ENCODE data around the gene OR51B4. TPM values are rescaled to one million over a fixed set of nuclear protein-coding genes. Genes with fewer than 3 reads are reported as not detected.
"Not testable (repeated sequence)": the region's sequence is repeated elsewhere in the genome, so short reads cannot be mapped to it uniquely, and the experiment has no call there.

The OR51B4 gene
- polyA plus RNA-seq, 4 donors = not detected

DNA sequence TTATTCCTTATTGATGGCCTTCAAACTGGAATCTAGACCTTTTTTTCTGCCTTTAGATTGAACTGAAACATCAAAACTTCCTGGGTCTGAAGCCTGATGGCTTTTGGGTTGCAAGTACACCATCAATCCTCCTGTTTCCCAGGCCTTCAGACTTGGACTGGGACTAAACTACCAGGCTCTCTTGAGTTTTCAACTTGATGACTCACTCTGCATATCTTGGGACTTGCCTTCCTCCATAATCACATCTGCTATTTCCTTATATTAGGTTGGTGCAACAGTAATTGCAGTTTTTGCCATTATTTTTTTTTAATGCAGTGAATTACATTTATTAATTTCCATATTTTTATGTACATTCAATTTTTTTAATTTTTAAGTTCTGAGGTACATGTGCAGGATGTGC, 34.6 kb upstream of the OR51B4 start:
- DNase-seq = no peak
- H3K4me3 ChIP-seq (ENCODE audit: low read depth in 1 of 3, low read length in 3 of 3) = no peak overlapping the region
- H3K36me3 ChIP-seq (ENCODE audit: control insufficient read depth in 3 of 3, insufficient read depth in 2 of 3, low read depth in 1 of 3, low read length in 3 of 3) = no peaks in the 10 kb centered on the region
- H3K27ac ChIP-seq (ENCODE audit: low read depth in 1 of 3, low read length in 2 of 3) = no peak overlapping the region
- FAIRE-seq = no peak
- H3K27me3 ChIP-seq (ENCODE audit: control insufficient read depth in 3 of 3, insufficient read depth in 3 of 3, low read length in 3 of 3) = no peaks in the 10 kb centered on the region
- H3K9me3 ChIP-seq (ENCODE audit: control insufficient read depth in 2 of 2, insufficient read depth in 1 of 2, low read depth in 1 of 2, low read length in 1 of 2) = no peaks in the 10 kb centered on the region
- no peaks in the 10 kb centered on the region for H3K4me1 ChIP-seq (ENCODE audit: control insufficient read depth in 3 of 3, insufficient read depth in 2 of 3, low read depth in 1 of 3, low read length in 2 of 3)

DNA sequence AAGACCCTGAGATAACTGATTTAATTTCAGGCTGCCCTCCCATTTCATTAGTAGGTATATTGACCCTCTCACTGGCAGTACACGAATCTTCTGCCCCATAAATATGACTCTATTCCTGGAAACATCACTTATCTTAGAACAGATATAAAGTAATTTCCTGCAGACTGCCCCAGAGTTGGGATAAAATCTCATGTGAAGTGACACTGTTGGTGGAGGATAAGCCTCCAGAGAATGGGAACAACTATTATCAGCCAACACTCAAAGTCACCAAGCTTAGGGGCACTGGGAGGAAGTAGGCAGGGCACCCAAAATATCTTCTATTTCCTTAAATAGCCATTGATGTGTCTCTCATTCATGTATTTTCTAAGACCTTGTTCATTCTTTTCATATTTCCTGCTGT, 33.4 kb upstream of the OR51B4 start:
- no peak overlapping the region for H3K27ac ChIP-seq (ENCODE audit: low read depth in 1 of 3, low read length in 2 of 3)
- H3K27me3 ChIP-seq (ENCODE audit: control insufficient read depth in 3 of 3, insufficient read depth in 3 of 3, low read length in 3 of 3) = no peaks in the 10 kb centered on the region
- no peak overlapping the region for H3K4me3 ChIP-seq (ENCODE audit: low read depth in 1 of 3, low read length in 3 of 3)
- FAIRE-seq (no peak), DNase-seq (no peak)
- no peaks in the 10 kb centered on the region for H3K9me3 ChIP-seq (ENCODE audit: control insufficient read depth in 2 of 2, insufficient read depth in 1 of 2, low read depth in 1 of 2, low read length in 1 of 2)
- H3K36me3 ChIP-seq (ENCODE audit: control insufficient read depth in 3 of 3, insufficient read depth in 2 of 3, low read depth in 1 of 3, low read length in 3 of 3) = no peaks in the 10 kb centered on the region
- 29 to 35% (median 33%) methylated on average over 1 of the region's 1 CpG for WGBS, 3 donors
- no peaks in the 10 kb centered on the region for H3K4me1 ChIP-seq (ENCODE audit: control insufficient read depth in 3 of 3, insufficient read depth in 2 of 3, low read depth in 1 of 3, low read length in 2 of 3)

DNA sequence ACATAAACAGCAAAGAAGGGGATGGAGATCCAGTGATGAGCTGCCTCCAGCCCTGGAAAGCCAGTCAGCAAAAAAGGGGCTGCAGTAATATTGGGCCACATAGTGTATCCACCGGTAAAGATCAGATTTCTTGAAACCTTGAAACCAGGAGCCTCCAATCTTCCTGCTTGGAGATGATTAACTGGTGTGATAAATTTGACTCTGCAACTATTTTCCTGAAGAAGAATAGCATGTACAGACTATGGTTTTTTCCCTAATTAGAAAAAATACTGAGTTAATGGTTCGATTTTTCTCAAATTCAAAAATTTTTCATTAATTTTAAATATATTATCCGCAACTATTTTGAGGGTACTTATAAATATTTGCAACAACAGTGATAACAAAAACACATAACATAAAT, 22.5 kb upstream of the OR51B4 start, which contains the start of gene OR51B2:
OR51B2 (minus strand) TSS at position 101 of the 400 bp plus-strand sequence; CDS start at position 101, 0 bp downstream.
- Histone ChIP-seq H3K27ac (ENCODE audit: low read depth in 1 of 3, low read length in 2 of 3) (no peak within 1 kb of the TSS), H3K4me1 (ENCODE audit: control insufficient read depth in 3 of 3, insufficient read depth in 2 of 3, low read depth in 1 of 3, low read length in 2 of 3) (no peaks in the 10 kb centered on the region), H3K4me3 (ENCODE audit: low read depth in 1 of 3, low read length in 3 of 3) (no peak within 1 kb of the TSS), H3K27me3 (ENCODE audit: control insufficient read depth in 3 of 3, insufficient read depth in 3 of 3, low read length in 3 of 3) (no peaks in the 10 kb centered on the region), H3K9me3 (ENCODE audit: control insufficient read depth in 2 of 2, insufficient read depth in 1 of 2, low read depth in 1 of 2, low read length in 1 of 2) (no peaks in the 10 kb centered on the region), H3K36me3 (ENCODE audit: control insufficient read depth in 3 of 3, insufficient read depth in 2 of 3, low read depth in 1 of 3, low read length in 3 of 3) (no peaks in the 10 kb centered on the region)
- FAIRE-seq (no peak), DNase-seq (no peak)
- WGBS, 3 donors = 69 to 74% (median 71%) methylated on average over 3 of the region's 3 CpGs

DNA sequence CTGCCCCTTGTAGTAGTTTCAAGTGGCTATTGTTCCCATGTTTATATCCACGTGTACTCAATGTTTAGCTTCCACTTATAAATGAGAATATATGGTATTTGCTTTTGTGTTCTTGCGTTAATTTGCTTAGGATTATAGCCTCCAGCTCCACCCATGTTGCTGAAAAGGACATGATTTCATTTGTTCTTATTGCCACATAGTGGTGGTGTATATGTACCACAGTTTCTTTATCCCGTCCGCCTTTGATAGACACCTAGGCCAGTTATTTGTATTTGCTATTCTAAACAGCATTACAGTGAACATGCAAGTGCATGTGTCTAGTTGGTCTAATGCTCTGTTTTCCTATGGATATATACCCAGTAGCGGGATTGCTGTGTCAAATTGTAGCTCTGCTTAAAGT, 15.5 kb upstream of the OR51B4 start:
- no peak for FAIRE-seq
- Histone ChIP-seq H3K27ac (ENCODE audit: low read depth in 1 of 3, low read length in 2 of 3) (no peak overlapping the region), H3K9me3 (ENCODE audit: control insufficient read depth in 2 of 2, insufficient read depth in 1 of 2, low read depth in 1 of 2, low read length in 1 of 2) (peaks cover 0 to 3% of the 10 kb centered on the region in 2 donors), H3K4me3 (ENCODE audit: low read depth in 1 of 3, low read length in 3 of 3) (no peak overlapping the region), H3K36me3 (ENCODE audit: control insufficient read depth in 3 of 3, insufficient read depth in 2 of 3, low read depth in 1 of 3, low read length in 3 of 3) (no peaks in the 10 kb centered on the region), H3K4me1 (ENCODE audit: control insufficient read depth in 3 of 3, insufficient read depth in 2 of 3, low read depth in 1 of 3, low read length in 2 of 3) (no peaks in the 10 kb centered on the region), H3K27me3 (ENCODE audit: control insufficient read depth in 3 of 3, insufficient read depth in 3 of 3, low read length in 3 of 3) (no peaks in the 10 kb centered on the region)
- no peak for DNase-seq
- 52 to 72% (median 69%) methylated on average over 5 of the region's 5 CpGs for WGBS, 3 donors

DNA sequence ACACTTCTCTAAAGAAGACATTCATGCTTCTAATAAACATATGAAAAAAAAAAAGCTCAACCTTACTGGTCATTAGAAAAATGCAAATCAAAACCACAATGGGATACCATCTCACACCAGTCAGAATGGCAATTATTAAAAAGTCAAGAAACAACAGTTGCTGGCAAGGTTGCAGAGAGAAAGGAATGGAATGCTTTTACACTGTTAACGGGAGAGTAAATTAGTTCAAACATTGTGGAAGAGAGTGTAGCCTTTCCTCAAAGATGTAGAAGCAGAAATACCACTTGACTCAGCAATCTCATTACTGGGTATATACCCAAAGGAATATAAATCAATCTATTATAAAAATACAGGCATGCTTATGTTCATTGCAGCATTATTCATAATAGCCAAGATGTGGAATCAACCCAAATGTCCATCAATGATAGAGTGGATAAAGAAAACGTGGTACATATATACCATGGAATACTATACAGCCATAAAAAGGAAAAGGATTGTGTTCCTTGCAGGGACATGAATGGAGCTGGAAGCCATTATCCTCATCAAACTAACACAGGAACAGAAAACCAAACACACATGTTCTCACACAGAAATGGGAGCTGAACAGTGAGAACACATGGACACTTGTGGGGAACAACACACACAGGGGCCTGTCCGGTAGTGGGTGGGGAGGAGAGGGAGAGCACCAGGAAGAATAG, 11.7 kb upstream of the OR51B4 start:
- not testable (repeated sequence) for H3K27me3 ChIP-seq (ENCODE audit: control insufficient read depth in 3 of 3, insufficient read depth in 3 of 3, low read length in 3 of 3); DNase-seq; H3K27ac ChIP-seq (ENCODE audit: low read depth in 1 of 3, low read length in 2 of 3); H3K9me3 ChIP-seq (ENCODE audit: control insufficient read depth in 2 of 2, insufficient read depth in 1 of 2, low read depth in 1 of 2, low read length in 1 of 2); H3K36me3 ChIP-seq (ENCODE audit: control insufficient read depth in 3 of 3, insufficient read depth in 2 of 3, low read depth in 1 of 3, low read length in 3 of 3); H3K4me1 ChIP-seq (ENCODE audit: control insufficient read depth in 3 of 3, insufficient read depth in 2 of 3, low read depth in 1 of 3, low read length in 2 of 3); H3K4me3 ChIP-seq (ENCODE audit: low read depth in 1 of 3, low read length in 3 of 3); FAIRE-seq
- WGBS, 3 donors = 82 to 85% (median 84%) methylated on average over 3 of the region's 3 CpGs

DNA sequence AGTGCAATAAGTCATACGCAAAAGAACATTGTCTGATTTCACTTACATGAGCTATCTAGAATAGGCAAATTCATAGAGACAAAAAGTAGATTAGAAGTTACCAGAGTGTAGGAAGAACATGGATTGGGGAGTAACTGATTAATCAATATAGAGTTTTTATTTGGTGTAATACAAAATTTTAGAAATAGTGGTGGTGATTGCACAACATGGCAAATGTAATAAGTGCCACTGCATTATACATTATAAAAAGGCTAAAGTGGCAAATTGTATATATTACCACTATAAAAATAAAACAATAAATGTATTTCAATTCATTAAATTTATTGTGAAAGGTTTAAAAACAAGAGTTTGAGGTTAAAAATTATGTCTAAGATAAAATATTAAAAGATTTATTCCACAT, 8.7 kb upstream of the OR51B4 start:
- no peaks in the 10 kb centered on the region for H3K4me1 ChIP-seq (ENCODE audit: control insufficient read depth in 3 of 3, insufficient read depth in 2 of 3, low read depth in 1 of 3, low read length in 2 of 3)
- no peaks in the 10 kb centered on the region for H3K36me3 ChIP-seq (ENCODE audit: control insufficient read depth in 3 of 3, insufficient read depth in 2 of 3, low read depth in 1 of 3, low read length in 3 of 3)
- no peak overlapping the region for H3K27ac ChIP-seq (ENCODE audit: low read depth in 1 of 3, low read length in 2 of 3)
- H3K4me3 ChIP-seq (ENCODE audit: low read depth in 1 of 3, low read length in 3 of 3) = no peak overlapping the region
- no peaks in the 10 kb centered on the region for H3K27me3 ChIP-seq (ENCODE audit: control insufficient read depth in 3 of 3, insufficient read depth in 3 of 3, low read length in 3 of 3)
- WGBS, 3 donors = 94 to 100% (median 97%) methylated on average over 1 of the region's 1 CpG
- FAIRE-seq = no peak
- peaks cover 0 to 3% of the 10 kb centered on the region in 2 donors for H3K9me3 ChIP-seq (ENCODE audit: control insufficient read depth in 2 of 2, insufficient read depth in 1 of 2, low read depth in 1 of 2, low read length in 1 of 2)
- no peak for DNase-seq

DNA sequence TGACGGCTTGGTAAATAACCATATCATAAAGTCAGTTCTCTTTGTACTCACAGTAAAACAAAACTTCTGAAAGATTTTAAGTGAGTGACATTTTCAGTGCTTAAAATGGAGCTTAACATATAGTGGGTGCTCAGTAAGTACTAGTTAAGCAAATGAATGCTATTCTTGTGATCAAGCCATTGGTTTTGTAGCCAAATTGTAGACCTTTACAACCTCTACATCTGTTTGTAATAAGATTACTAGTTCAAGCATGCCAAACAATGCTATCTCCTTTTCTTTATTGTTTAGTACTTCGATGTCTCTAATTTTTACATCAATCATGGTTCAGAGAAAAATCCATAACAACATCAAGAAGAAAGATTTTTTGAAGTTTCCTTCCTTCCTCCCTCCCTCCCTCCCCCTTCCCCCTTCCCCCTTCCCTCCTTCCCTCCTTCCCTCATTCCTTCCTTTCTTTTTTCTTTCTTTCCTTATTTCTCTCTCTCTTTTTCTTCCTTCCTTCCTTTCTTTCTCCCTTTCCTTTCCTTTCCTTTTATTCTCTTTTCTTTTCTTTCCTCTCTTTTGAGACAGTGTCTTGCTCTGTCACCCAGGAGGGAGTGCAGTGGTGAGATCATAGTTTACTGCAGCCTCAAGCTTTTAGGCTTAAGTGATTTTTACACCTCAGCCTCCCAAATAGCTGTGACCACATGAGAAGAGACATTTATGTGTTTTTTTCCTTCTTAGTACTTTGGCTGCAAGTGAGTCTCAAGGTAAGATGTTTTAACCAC, 5.7 kb upstream of the OR51B4 start:
- WGBS, 3 donors = 14 to 59% (median 32%) methylated on average over 2 of the region's 2 CpGs
- H3K27ac ChIP-seq (ENCODE audit: low read depth in 1 of 3, low read length in 2 of 3) = no peak overlapping the region
- H3K36me3 ChIP-seq (ENCODE audit: control insufficient read depth in 3 of 3, insufficient read depth in 2 of 3, low read depth in 1 of 3, low read length in 3 of 3) = no peaks in the 10 kb centered on the region
- no peaks in the 10 kb centered on the region for H3K27me3 ChIP-seq (ENCODE audit: control insufficient read depth in 3 of 3, insufficient read depth in 3 of 3, low read length in 3 of 3)
- H3K9me3 ChIP-seq (ENCODE audit: control insufficient read depth in 2 of 2, insufficient read depth in 1 of 2, low read depth in 1 of 2, low read length in 1 of 2) = no peaks in the 10 kb centered on the region
- no peak overlapping the region for H3K4me3 ChIP-seq (ENCODE audit: low read depth in 1 of 3, low read length in 3 of 3)
- no peak for FAIRE-seq
- no peaks in the 10 kb centered on the region for H3K4me1 ChIP-seq (ENCODE audit: control insufficient read depth in 3 of 3, insufficient read depth in 2 of 3, low read depth in 1 of 3, low read length in 2 of 3)
- DNase-seq = no peak

DNA sequence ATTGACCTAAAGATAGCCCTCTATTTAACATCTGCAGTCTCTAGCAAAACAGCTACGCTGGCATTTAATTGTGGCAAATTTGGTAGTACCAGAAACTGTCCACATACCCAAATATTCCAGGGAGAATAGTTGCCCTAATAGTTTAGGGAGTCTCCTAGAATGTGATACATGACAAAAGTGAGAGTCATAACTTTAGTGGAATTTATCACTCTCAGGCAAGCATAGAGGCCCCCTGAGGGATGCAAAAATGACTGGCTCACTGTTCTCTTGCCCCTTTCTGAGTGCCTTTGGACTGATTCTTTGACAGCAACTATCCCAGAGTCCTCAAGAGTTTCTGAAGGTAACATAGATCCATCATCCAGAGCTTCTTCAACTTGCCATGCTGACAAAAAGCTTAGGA, 2.3 kb upstream of the OR51B4 start:
- no peaks in the 10 kb centered on the region for H3K4me1 ChIP-seq (ENCODE audit: control insufficient read depth in 3 of 3, insufficient read depth in 2 of 3, low read depth in 1 of 3, low read length in 2 of 3)
- no peaks in the 10 kb centered on the region for H3K36me3 ChIP-seq (ENCODE audit: control insufficient read depth in 3 of 3, insufficient read depth in 2 of 3, low read depth in 1 of 3, low read length in 3 of 3)
- H3K27ac ChIP-seq (ENCODE audit: low read depth in 1 of 3, low read length in 2 of 3) = no peak overlapping the region
- no peaks in the 10 kb centered on the region for H3K9me3 ChIP-seq (ENCODE audit: control insufficient read depth in 2 of 2, insufficient read depth in 1 of 2, low read depth in 1 of 2, low read length in 1 of 2)
- H3K4me3 ChIP-seq (ENCODE audit: low read depth in 1 of 3, low read length in 3 of 3) = no peak overlapping the region
- DNase-seq = no peak
- 40 to 89% (median 86%) methylated on average over 1 of the region's 1 CpG for WGBS, 3 donors
- FAIRE-seq = no peak
- H3K27me3 ChIP-seq (ENCODE audit: control insufficient read depth in 3 of 3, insufficient read depth in 3 of 3, low read length in 3 of 3) = no peaks in the 10 kb centered on the region
